HEK293T (cell line): ENCODE measurements around the gene IPO9.

Experiments
- BHLHE40 ChIP-seq: fragments of 450-650 bp; IDR thresholded peaks from 2 replicates; pipeline ENCODE4 v1.6.1; 2016; ENCODE audit warnings: mild to moderate bottlenecking, moderate library complexity, borderline replicate concordance
- CTBP1 ChIP-seq: fragments of 450-650 bp; IDR thresholded peaks from 2 replicates; pipeline ENCODE4 v1.6.1; 2016; ENCODE audit warnings: borderline replicate concordance
- ELF4 ChIP-seq: fragments of 450-650 bp; IDR thresholded peaks from 2 replicates; pipeline ENCODE4 v1.6.1; 2017; ENCODE audit warnings: antibody characterized with exemption
- FOXA1 ChIP-seq: fragments of 450-650 bp; IDR thresholded peaks from 2 replicates; pipeline ENCODE4 v1.6.1; 2016; ENCODE audit warnings: mild to moderate bottlenecking
- FOXK2 ChIP-seq: fragments of 450-650 bp; IDR thresholded peaks from 2 replicates; pipeline ENCODE4 v1.6.1; 2016; ENCODE audit warnings: mild to moderate bottlenecking
- FOXM1 ChIP-seq: fragments of 450-650 bp; IDR thresholded peaks from 2 replicates; pipeline ENCODE4 v1.6.1; 2017; ENCODE audit warnings: mild to moderate bottlenecking, borderline replicate concordance
- HDGF ChIP-seq: fragments of 450-650 bp; IDR thresholded peaks from 2 replicates; pipeline ENCODE4 v1.6.1; 2017; ENCODE audit warnings: antibody characterized with exemption, borderline replicate concordance
- SP1 ChIP-seq: fragments of 450-650 bp; IDR thresholded peaks from 2 replicates; pipeline ENCODE4 v1.6.1; 2017
- SUZ12 ChIP-seq: fragments of 450-650 bp; IDR thresholded peaks from 2 replicates; pipeline ENCODE4 v1.6.1; 2016; ENCODE audit warnings: mild to moderate bottlenecking
- TARDBP ChIP-seq: fragments of 450-650 bp; IDR thresholded peaks from 2 replicates; pipeline ENCODE4 v1.6.1; 2016

- TF ChIP-seq BHLHE40 (no peak), SP1 (no peak), TARDBP (no peak), FOXM1 (no peak), SUZ12 (no peak), HDGF (no peak), ELF4 (no peak), FOXA1 (no peak), CTBP1 (no peak), FOXK2 (no peak)
Observed at GRCh38 chr1:201808633-201808990, 20.3 kb upstream of the IPO9 start.
